ENCODE measurements around the gene SLC6A15. TPM values are rescaled to one million over a fixed set of nuclear protein-coding genes. Genes with fewer than 3 reads are reported as not detected.

Gene SLC6A15
- total RNA-seq, 2 donors from 2014 or later = 0.45 TPM; not detected in 1

DNA sequence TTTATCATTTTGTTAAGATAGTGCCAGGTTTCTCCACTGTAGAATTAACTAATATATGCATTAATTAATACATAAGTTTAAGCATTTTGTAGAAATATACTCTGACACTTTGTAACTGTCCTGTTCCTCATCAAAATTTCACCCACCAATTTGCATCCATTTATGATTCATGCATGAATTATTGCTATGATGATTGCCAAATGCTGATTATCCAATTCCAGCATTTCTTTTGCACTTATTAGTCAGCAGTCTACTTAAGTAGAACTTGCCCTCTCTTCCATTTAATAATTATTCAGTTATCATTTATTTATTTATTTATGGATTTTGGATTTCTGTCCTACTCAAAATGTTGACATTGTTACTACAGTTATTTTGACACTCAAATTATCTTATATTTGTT lies 72.2 kb downstream of the SLC6A15 start:
- intact Hi-C loops (cut with DNase I) = no loop called here
- H3K27me3 ChIP-seq (replicated peaks; ENCODE audit: insufficient read depth) = no peaks in the 10 kb centered on the region
- no peak overlapping the region for H3K4me3 ChIP-seq
- TF ChIP-seq POLR2AphosphoS5 (IDR thresholded peaks at IDR 0.05) (no peak), CTCF (IDR thresholded peaks at IDR 0.05) (no peak), POLR2A (IDR thresholded peaks at IDR 0.05) (no peak)
- no peak for DNase-seq (ENCODE audit: low spot score)
- no peaks in the 10 kb centered on the region for H3K36me3 ChIP-seq
- H3K27ac ChIP-seq = no peak overlapping the region
- no peaks in the 10 kb centered on the region for H3K4me1 ChIP-seq (replicated peaks)
- H3K9me3 ChIP-seq = no peaks in the 10 kb centered on the region

DNA sequence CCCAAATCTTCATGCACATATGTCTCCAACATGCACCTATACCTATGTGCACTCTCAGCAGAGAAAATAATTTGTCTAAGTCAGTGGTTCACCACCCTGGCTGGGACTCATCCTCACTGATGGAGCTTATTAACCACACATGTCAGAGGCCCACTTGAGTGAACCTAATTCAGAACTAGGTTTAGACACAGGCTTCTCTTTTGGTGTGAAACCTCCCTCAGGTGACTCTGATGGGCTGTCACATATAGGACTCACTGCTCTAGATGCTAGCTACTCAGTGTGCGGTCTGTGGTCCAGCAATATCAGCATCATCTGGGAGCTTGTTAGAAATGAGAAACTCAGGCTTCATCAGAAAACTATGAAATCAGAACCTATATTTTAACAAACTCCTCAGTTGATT lies 85.7 kb downstream of the SLC6A15 start:
- no peaks in the 10 kb centered on the region for H3K4me1 ChIP-seq (replicated peaks)
- no peak for DNase-seq (ENCODE audit: low spot score)
- no peak overlapping the region for H3K4me3 ChIP-seq
- H3K36me3 ChIP-seq = no peaks in the 10 kb centered on the region
- intact Hi-C loops (cut with DNase I) = no loop called here
- H3K27me3 ChIP-seq (replicated peaks; ENCODE audit: insufficient read depth) = no peaks in the 10 kb centered on the region
- TF ChIP-seq POLR2A (IDR thresholded peaks at IDR 0.05) (no peak), CTCF (IDR thresholded peaks at IDR 0.05) (no peak), POLR2AphosphoS5 (IDR thresholded peaks at IDR 0.05) (no peak)
- no peak overlapping the region for H3K27ac ChIP-seq
- H3K9me3 ChIP-seq = no peaks in the 10 kb centered on the region
- WGBS = 95% methylated on average over 1 of the region's 1 CpG

- no peak for DNase-seq (ENCODE audit: low spot score)
- no peak for TF ChIP-seq POLR2AphosphoS5 (IDR thresholded peaks at IDR 0.05)
- no peak for TF ChIP-seq CTCF (IDR thresholded peaks at IDR 0.05)
- no peak for TF ChIP-seq POLR2A (IDR thresholded peaks at IDR 0.05)
- no peaks in the 10 kb centered on the region for H3K4me1 ChIP-seq (replicated peaks)
- H3K9me3 ChIP-seq = no peaks in the 10 kb centered on the region
- no peaks in the 10 kb centered on the region for H3K36me3 ChIP-seq
- H3K4me3 ChIP-seq = no peak overlapping the region
- no peaks in the 10 kb centered on the region for H3K27me3 ChIP-seq (replicated peaks; ENCODE audit: insufficient read depth)
- 35% methylated on average over 2 of the region's 2 CpGs for WGBS
- intact Hi-C loops (cut with DNase I) = no loop called here
- H3K27ac ChIP-seq = no peak overlapping the region
Measured at GRCh38 chr12:84825149-84825548, 87.5 kb downstream of the SLC6A15 start.

DNA sequence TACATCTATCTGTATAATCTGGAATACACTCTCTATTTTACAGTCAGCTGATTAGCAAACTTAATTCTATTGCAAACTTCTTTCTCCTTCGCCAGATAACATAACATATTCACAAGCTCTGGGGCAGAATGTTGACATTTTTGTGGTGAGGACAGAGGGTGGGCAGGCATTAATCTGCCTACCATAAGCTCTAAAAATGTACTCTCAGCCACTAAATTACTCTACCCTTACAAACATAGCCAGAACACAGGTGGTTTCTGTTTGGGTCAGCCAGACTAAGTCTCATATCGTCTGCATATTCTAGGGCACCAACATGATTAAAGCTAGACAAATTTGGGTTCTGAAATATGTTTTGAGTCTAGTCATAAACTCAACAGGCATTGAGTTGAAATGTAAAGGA lies 90.1 kb downstream of the SLC6A15 start:
- intact Hi-C loops (cut with DNase I) = no loop called here
- TF ChIP-seq POLR2AphosphoS5 (IDR thresholded peaks at IDR 0.05) = no peak
- no peak for TF ChIP-seq CTCF (IDR thresholded peaks at IDR 0.05)
- TF ChIP-seq POLR2A (IDR thresholded peaks at IDR 0.05) = no peak
- no peak overlapping the region for H3K4me3 ChIP-seq
- no peaks in the 10 kb centered on the region for H3K36me3 ChIP-seq
- no peaks in the 10 kb centered on the region for H3K27me3 ChIP-seq (replicated peaks; ENCODE audit: insufficient read depth)
- WGBS = 54% methylated on average over 2 of the region's 2 CpGs
- H3K27ac ChIP-seq = no peak overlapping the region
- no peak for DNase-seq (ENCODE audit: low spot score)
- H3K9me3 ChIP-seq = no peaks in the 10 kb centered on the region
- H3K4me1 ChIP-seq (replicated peaks) = no peaks in the 10 kb centered on the region

DNA sequence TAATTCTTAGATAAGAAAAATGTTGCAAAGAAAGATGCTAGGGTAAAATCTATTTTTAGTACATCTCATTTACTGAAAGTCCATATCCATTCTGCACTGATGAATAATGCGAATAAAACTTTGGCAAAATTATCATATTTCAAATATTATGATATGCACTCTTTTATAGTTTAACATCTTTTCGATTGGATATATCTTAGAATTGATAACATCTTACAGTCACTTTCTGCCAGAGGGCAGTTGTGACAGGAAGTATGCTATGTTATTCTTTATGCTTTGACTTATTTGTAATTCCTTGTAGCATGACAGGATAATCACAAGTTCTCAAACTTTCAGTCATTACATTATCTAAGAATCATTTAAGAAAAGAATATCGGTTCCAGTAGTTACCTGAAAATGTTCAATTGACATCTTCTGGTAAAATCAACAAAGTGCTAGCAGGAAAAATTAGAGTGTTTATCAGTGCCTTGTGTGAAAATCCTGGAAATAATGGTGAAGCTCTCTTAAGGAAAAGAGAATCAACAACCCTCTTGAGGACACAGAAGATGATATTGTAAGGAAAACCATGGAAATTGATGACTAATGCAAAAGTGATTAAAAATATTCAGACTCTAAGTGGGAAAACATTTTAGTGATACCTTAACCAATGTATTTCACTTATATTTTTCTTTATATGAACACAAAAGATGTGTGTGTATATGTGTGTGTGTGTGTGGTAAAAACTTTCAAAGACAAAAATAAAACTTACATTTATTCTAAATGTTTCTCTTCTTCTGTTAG lies 95.5 kb downstream of the SLC6A15 start:
- Histone ChIP-seq H3K27ac (no peak overlapping the region), H3K4me3 (no peak overlapping the region), H3K27me3 (replicated peaks; ENCODE audit: insufficient read depth) (no peaks in the 10 kb centered on the region), H3K9me3 (no peaks in the 10 kb centered on the region), H3K4me1 (replicated peaks) (no peaks in the 10 kb centered on the region), H3K36me3 (no peaks in the 10 kb centered on the region)
- WGBS = 61% methylated on average over 3 of the region's 3 CpGs
- no peak for TF ChIP-seq POLR2AphosphoS5 (IDR thresholded peaks at IDR 0.05)
- TF ChIP-seq POLR2A (IDR thresholded peaks at IDR 0.05) = no peak
- no peak for TF ChIP-seq CTCF (IDR thresholded peaks at IDR 0.05)
- no peak for DNase-seq (ENCODE audit: low spot score)
- intact Hi-C loops (cut with DNase I) = no loop called here
